Parathyroid adenoma (tissue), 2 donors: ENCODE results near the gene AQP7.

Source experiments
- H2AFZ ChIP-seq: fragments of 300-600 bp; sonication (generic); one replicate; pipeline ENCODE4 v1.7.0; 2017; ENCODE audit warnings: antibody characterized with exemption, mild to moderate bottlenecking
- H3K27ac ChIP-seq: fragments of 300-600 bp; sonication (generic); one replicate; pipeline ENCODE4 v1.7.0; 2017
- H3K27me3 ChIP-seq: fragments of 300-600 bp; sonication (generic); one replicate; pipeline ENCODE4 v1.7.0; 2017; ENCODE audit warnings: low read length; ENCODE audit not compliant: control insufficient read depth, insufficient read depth
- H3K36me3 ChIP-seq: fragments of 300-600 bp; sonication (generic); one replicate; pipeline ENCODE4 v1.7.0; 2017; ENCODE audit warnings: low read length; ENCODE audit not compliant: control insufficient read depth, insufficient read depth
- H3K4me1 ChIP-seq: fragments of 300-600 bp; sonication (generic); one replicate; pipeline ENCODE4 v1.7.0; 2017; ENCODE audit warnings: control low read depth
- H3K4me2 ChIP-seq: fragments of 300-600 bp; sonication (generic); one replicate; pipeline ENCODE4 v1.7.0; 2017; ENCODE audit warnings: low read length
- H3K4me3 ChIP-seq: fragments of 300-600 bp; sonication (generic); one replicate; pipeline ENCODE4 v1.7.0; 2017; ENCODE audit warnings: low read depth, low read length
- H3K79me2 ChIP-seq: fragments of 300-600 bp; sonication (generic); one replicate; pipeline ENCODE4 v1.7.0; 2017; ENCODE audit warnings: control low read depth
- H3K9ac ChIP-seq: fragments of 300-600 bp; sonication (generic); one replicate; pipeline ENCODE4 v1.7.0; 2017; ENCODE audit warnings: mild to moderate bottlenecking
- H3K9me3 ChIP-seq: fragments of 300-600 bp; sonication (generic); one replicate; pipeline ENCODE4 v1.7.0; 2017; ENCODE audit warnings: low read length; ENCODE audit not compliant: control insufficient read depth
- TF ChIP-seq, protein P1 (sequence below): fragments of 300-600 bp; sonication (generic); IDR thresholded peaks from one replicate; pipeline ENCODE4 v1.7.0; 2017; ENCODE audit warnings: antibody characterized with exemption, mild to moderate bottlenecking
- donor health status: primary hyperparathyroidism.

The AQP7 gene

DNA sequence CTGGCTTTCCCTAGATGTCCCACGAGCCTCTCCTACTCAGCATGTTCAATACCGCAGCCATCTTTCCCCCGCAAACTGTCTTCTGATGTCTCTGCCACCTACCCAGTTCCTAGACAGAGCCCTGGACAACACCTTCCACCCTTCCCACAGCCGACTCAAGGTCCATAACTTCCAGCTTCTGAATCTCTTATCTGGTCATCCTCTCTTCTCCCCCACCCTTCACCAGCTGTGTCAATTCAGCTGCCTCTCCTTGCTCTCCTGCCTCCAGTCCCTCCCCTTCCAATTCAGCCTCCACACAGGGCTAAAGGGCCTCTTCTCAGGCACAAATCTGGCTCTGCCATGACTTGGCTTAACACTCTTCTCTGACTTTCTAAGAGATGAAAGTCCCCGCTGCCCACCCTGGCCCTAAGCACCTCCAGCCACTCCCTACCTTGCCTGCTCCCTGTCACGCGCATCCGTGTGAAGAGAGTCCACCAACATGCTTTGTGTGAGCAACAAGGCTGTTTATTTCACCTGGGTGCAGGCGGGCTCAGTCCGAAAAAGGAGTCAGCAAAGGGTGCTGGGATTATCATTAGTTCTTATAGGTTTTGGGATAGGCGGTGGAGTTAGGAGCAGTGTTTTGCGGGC is 25.2 kb downstream of the AQP7 start:
- Histone ChIP-seq H3K9ac (no peak overlapping the region), H3K9me3 (no peaks in the 10 kb centered on the region), H3K4me1 (peaks cover 17% of the 10 kb centered on the region), H3K27ac (no peak overlapping the region), H3K4me2 (no peak overlapping the region), H3K4me3 (no peak overlapping the region), H3K36me3 (no peaks in the 10 kb centered on the region), H3K27me3 (no peaks in the 10 kb centered on the region), H2AFZ (no peak overlapping the region), H3K79me2 (no peaks in the 10 kb centered on the region)
- TF ChIP-seq, protein P1, sequence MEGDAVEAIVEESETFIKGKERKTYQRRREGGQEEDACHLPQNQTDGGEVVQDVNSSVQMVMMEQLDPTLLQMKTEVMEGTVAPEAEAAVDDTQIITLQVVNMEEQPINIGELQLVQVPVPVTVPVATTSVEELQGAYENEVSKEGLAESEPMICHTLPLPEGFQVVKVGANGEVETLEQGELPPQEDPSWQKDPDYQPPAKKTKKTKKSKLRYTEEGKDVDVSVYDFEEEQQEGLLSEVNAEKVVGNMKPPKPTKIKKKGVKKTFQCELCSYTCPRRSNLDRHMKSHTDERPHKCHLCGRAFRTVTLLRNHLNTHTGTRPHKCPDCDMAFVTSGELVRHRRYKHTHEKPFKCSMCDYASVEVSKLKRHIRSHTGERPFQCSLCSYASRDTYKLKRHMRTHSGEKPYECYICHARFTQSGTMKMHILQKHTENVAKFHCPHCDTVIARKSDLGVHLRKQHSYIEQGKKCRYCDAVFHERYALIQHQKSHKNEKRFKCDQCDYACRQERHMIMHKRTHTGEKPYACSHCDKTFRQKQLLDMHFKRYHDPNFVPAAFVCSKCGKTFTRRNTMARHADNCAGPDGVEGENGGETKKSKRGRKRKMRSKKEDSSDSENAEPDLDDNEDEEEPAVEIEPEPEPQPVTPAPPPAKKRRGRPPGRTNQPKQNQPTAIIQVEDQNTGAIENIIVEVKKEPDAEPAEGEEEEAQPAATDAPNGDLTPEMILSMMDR = no peak

DNA sequence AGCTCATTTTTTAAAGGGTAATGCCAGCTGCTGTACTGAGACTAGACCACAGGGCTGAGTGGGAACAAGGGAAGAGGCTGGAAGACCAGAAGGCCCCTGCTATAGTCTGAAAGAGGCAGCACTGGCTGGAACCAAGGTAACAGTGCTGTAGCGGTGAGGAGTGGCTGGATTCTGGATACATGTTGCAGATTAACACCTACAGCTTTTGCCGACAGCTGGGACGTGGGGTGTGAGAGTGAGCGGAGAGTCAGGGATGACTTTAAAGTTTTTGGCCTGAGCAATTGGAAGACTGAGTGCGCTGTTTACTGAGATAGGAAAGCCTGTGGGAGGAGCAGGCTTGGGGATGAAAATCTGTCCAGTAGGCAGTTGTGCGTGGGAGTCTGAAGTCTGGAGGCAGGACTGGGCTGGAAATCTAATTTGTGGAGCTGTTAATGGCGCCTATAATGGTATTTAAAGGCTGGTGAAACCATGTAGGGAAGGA is 26.5 kb downstream of the AQP7 start:
- no peaks in the 10 kb centered on the region for H3K36me3 ChIP-seq
- H3K9ac ChIP-seq = no peak overlapping the region
- no peaks in the 10 kb centered on the region for H3K9me3 ChIP-seq
- H2AFZ ChIP-seq = peak overlapping the region; percentile 11
- H3K4me1 ChIP-seq = peaks cover 21% of the 10 kb centered on the region
- TF ChIP-seq, protein P1 = no peak
- H3K27ac ChIP-seq = no peak overlapping the region
- H3K27me3 ChIP-seq = no peaks in the 10 kb centered on the region
- no peaks in the 10 kb centered on the region for H3K79me2 ChIP-seq
- H3K4me3 ChIP-seq = no peak overlapping the region
- no peak overlapping the region for H3K4me2 ChIP-seq

DNA sequence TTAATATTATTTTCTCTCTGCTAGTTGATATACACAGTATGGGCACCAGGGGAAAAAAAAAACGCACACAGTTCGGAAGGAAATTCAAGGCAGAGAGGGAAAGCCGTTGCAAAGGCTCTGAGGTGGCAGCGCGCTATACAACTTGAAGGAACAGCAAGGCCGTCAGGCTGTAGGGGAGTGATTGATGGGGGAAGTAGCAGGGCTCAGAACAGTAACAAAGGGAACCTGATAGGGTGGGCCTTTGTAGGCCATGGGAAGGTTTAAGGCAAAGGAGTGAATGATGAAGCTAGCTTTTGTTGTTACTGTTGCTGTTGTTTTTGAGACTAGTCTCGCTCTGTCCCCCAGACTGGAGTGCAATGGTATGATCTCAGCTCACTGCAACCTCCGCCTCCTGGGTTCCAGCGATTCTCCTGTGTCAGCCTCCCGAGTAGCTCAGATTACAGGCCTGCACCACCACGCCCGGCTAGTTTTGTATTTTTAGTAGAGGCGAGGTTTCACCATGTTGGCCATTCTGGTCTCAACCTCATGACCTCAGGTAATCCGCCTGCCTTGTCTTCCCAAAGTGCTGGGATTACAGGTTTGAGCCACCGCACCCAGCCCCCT is 27.0 kb downstream of the AQP7 start:
- Histone ChIP-seq H3K27ac (peak overlapping the region; percentile 53), H3K4me1 (peaks cover 25% of the 10 kb centered on the region), H3K27me3 (no peaks in the 10 kb centered on the region), H3K36me3 (no peaks in the 10 kb centered on the region), H2AFZ (peak overlapping the region; percentile 58), H3K4me2 (no peak overlapping the region), H3K4me3 (no peak overlapping the region), H3K79me2 (no peaks in the 10 kb centered on the region), H3K9ac (no peak overlapping the region), H3K9me3 (no peaks in the 10 kb centered on the region)
- TF ChIP-seq, protein P1 = no peak

DNA sequence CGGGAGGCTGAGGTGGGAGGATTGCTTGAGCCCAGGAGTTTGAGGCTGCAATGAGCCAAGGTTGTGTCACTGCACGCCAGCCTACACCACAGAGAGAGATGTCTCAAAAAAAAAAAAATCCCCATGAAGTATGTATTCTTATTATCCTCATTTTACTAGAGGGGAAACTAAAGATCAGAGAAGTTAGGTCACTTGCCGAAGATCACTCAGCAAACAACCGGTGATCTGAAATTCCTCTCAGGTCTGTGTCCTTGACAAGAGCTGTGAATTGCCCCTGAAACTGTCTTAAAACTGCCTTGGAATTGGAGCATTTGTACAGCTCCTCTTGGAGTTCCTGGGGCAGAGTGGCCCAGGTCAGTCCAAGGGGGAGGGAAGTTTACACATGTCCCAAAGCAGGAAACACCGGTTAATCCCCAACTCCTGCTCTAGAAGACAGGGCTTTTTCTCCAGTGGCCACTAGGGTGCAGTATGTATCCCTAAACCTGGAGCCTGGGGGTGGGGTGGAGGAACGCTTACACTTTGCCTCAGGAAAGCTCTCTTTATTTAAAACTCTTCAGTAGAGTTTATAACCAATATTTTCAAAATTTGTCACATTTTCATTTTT is 27.6 kb downstream of the AQP7 start:
- no peak overlapping the region for H3K4me3 ChIP-seq

More for the DNA sequence above, 27.6 kb downstream of the AQP7 start:
- Histone ChIP-seq H2AFZ (peak overlapping the region; percentile 58), H3K4me2 (no peak overlapping the region), H3K9ac (no peak overlapping the region), H3K4me1 (peaks cover 25% of the 10 kb centered on the region), H3K27ac (peak overlapping the region; percentile 53), H3K27me3 (no peaks in the 10 kb centered on the region), H3K36me3 (no peaks in the 10 kb centered on the region), H3K79me2 (no peaks in the 10 kb centered on the region), H3K9me3 (no peaks in the 10 kb centered on the region)
- TF ChIP-seq, protein P1 = peak; percentile 74
